Measurements from ENCODE around the gene ADAMTSL1. TPM values are rescaled to one million over a fixed set of nuclear protein-coding genes. Genes with fewer than 3 reads are reported as not detected.

Gene ADAMTSL1
- total RNA-seq, 2 experiments from 2014 or later, result not detected

GRCh38 chr9:18447131-18447530 is 26.8 kb upstream of the ADAMTSL1 start:
- Mint-ChIP-seq H3K9me3 (ENCODE audit: low read depth) (no peaks in the 10 kb centered on the region), H3K4me1 (no peaks in the 10 kb centered on the region), H3K4me3 (no peak overlapping the region), H3K27ac (no peak overlapping the region), H3K36me3 (ENCODE audit: low read depth) (no peaks in the 10 kb centered on the region), H3K27me3 (peaks cover 2% of the 10 kb centered on the region)
- ChIA-PET CTCF (interaction anchor here (0.7 kb wide), 1 partner anchor 1041 kb away, joined by 3 read pairs; no protein-coding TSS in a partner anchor), POLR2A (no interaction called here)
- intact Hi-C loops (cut with DNase I, micrococcal nuclease), result no loop called here
- DNase-seq (no peak), ATAC-seq (no peak)

GRCh38 chr9:18447541-18447940 is 26.4 kb upstream of the ADAMTSL1 start:
- no peak for ATAC-seq
- intact Hi-C loops (cut with DNase I, micrococcal nuclease), result no loop called here

GRCh38 chr9:18448101-18448500 is 25.9 kb upstream of the ADAMTSL1 start:
- ATAC-seq (no peak), DNase-seq (no peak)
- Mint-ChIP-seq H3K9me3 (ENCODE audit: low read depth) (no peaks in the 10 kb centered on the region), H3K4me3 (no peak overlapping the region), H3K4me1 (no peaks in the 10 kb centered on the region), H3K27me3 (peaks cover 2% of the 10 kb centered on the region), H3K27ac (no peak overlapping the region), H3K36me3 (ENCODE audit: low read depth) (no peaks in the 10 kb centered on the region)
- POLR2A ChIA-PET, result interaction anchor here (0.7 kb wide), 1 partner anchor 8 kb away, joined by 3 read pairs; no protein-coding TSS in a partner anchor
- intact Hi-C loops (cut with DNase I, micrococcal nuclease), result no loop called here
- CTCF ChIA-PET, result interaction anchor here (0.7 kb wide), 2 partner anchors 9 to 1040 kb away, joined by 3 read pairs; no protein-coding TSS in a partner anchor

More at GRCh38 chr9:18447541-18447940, 26.4 kb upstream of the ADAMTSL1 start:
- H3K4me3 Mint-ChIP-seq, result no peak overlapping the region
- ChIA-PET POLR2A (no interaction called here), CTCF (interaction anchor here (0.7 kb wide), 1 partner anchor 1040 kb away, joined by 3 read pairs; no protein-coding TSS in a partner anchor)
- H3K36me3 Mint-ChIP-seq (ENCODE audit: low read depth), result no peaks in the 10 kb centered on the region
- no peaks in the 10 kb centered on the region for H3K9me3 Mint-ChIP-seq (ENCODE audit: low read depth)
- H3K27me3 Mint-ChIP-seq, result peaks cover 2% of the 10 kb centered on the region
- no peak for DNase-seq
- no peaks in the 10 kb centered on the region for H3K4me1 Mint-ChIP-seq
- H3K27ac Mint-ChIP-seq, result no peak overlapping the region

GRCh38 chr9:18451406-18451805 is 22.5 kb upstream of the ADAMTSL1 start:
- Mint-ChIP-seq H3K27ac (no peak overlapping the region), H3K4me3 (no peak overlapping the region), H3K9me3 (ENCODE audit: low read depth) (no peaks in the 10 kb centered on the region), H3K36me3 (ENCODE audit: low read depth) (no peaks in the 10 kb centered on the region), H3K4me1 (no peaks in the 10 kb centered on the region), H3K27me3 (peaks cover 2% of the 10 kb centered on the region)
- ATAC-seq, result no peak
- no peak for DNase-seq
- intact Hi-C loops (cut with DNase I, micrococcal nuclease), result no loop called here
- ChIA-PET CTCF (interaction anchor here (0.9 to 1.1 kb wide), 2 partner anchors 196 to 598 kb away, joined by 3 to 6 read pairs; partner anchors contain the start of gene RRAGA), POLR2A (no interaction called here)

- POLR2A ChIA-PET, result no interaction called here
Measured at GRCh38 chr9:18452276-18452675, 21.7 kb upstream of the ADAMTSL1 start.

GRCh38 chr9:18456624-18457237 is 17.2 kb upstream of the ADAMTSL1 start:
- intact Hi-C loops (cut with DNase I, micrococcal nuclease), result no loop called here
- Mint-ChIP-seq H3K27me3 (peaks cover 2% of the 10 kb centered on the region), H3K36me3 (ENCODE audit: low read depth) (no peaks in the 10 kb centered on the region), H3K4me3 (no peak overlapping the region), H3K9me3 (ENCODE audit: low read depth) (no peaks in the 10 kb centered on the region), H3K4me1 (no peaks in the 10 kb centered on the region), H3K27ac (no peak overlapping the region)
- ChIA-PET POLR2A (interaction anchor here (0.6 kb wide), 1 partner anchor 9 kb away, joined by 3 read pairs; no protein-coding TSS in a partner anchor), CTCF (interaction anchor here (0.9 kb wide), 1 partner anchor 8 kb away, joined by 3 read pairs; no protein-coding TSS in a partner anchor)
- ATAC-seq, result no peak
- DNase-seq, result no peak

More at GRCh38 chr9:18452276-18452675, 21.7 kb upstream of the ADAMTSL1 start:
- DNase-seq (no peak), ATAC-seq (no peak)
- H3K36me3 Mint-ChIP-seq (ENCODE audit: low read depth), result no peaks in the 10 kb centered on the region
- no peak overlapping the region for H3K27ac Mint-ChIP-seq
- peaks cover under 1% of the 10 kb centered on the region for H3K27me3 Mint-ChIP-seq
- no peaks in the 10 kb centered on the region for H3K9me3 Mint-ChIP-seq (ENCODE audit: low read depth)
- intact Hi-C loops (cut with DNase I, micrococcal nuclease), result no loop called here
- H3K4me3 Mint-ChIP-seq, result no peak overlapping the region
- CTCF ChIA-PET, result interaction anchor here (0.5 to 1.1 kb wide), 3 partner anchors 10 to 787 kb away, joined by 3 to 7 read pairs (median 6); no protein-coding TSS in a partner anchor
- H3K4me1 Mint-ChIP-seq, result no peaks in the 10 kb centered on the region

- no peaks in the 10 kb centered on the region for H3K36me3 Mint-ChIP-seq (ENCODE audit: low read depth)
- POLR2A ChIA-PET, result no interaction called here
Measured at GRCh38 chr9:18457510-18457909, 16.4 kb upstream of the ADAMTSL1 start.

GRCh38 chr9:18459962-18460584 is 13.9 kb upstream of the ADAMTSL1 start:
- no peaks in the 10 kb centered on the region for H3K36me3 Mint-ChIP-seq (ENCODE audit: low read depth)
- POLR2A ChIA-PET, result no interaction called here
- DNase-seq (no peak), ATAC-seq (no peak)
- intact Hi-C loops (cut with DNase I, micrococcal nuclease), result no loop called here
- H3K9me3 Mint-ChIP-seq (ENCODE audit: low read depth), result no peaks in the 10 kb centered on the region
- no peak overlapping the region for H3K4me3 Mint-ChIP-seq
- CTCF ChIA-PET, result no interaction called here
- H3K4me1 Mint-ChIP-seq, result no peaks in the 10 kb centered on the region
- H3K27me3 Mint-ChIP-seq, result peaks cover 2% of the 10 kb centered on the region
- H3K27ac Mint-ChIP-seq, result no peak overlapping the region

More at GRCh38 chr9:18457510-18457909, 16.4 kb upstream of the ADAMTSL1 start:
- no peak for DNase-seq
- no peaks in the 10 kb centered on the region for H3K9me3 Mint-ChIP-seq (ENCODE audit: low read depth)
- intact Hi-C loops (cut with DNase I, micrococcal nuclease), result no loop called here
- H3K27ac Mint-ChIP-seq, result no peak overlapping the region
- CTCF ChIA-PET, result interaction anchor here (0.9 kb wide), 1 partner anchor 9 kb away, joined by 3 read pairs; no protein-coding TSS in a partner anchor
- H3K4me3 Mint-ChIP-seq, result no peak overlapping the region
- H3K27me3 Mint-ChIP-seq, result peaks cover 2% of the 10 kb centered on the region
- ATAC-seq, result no peak
- no peaks in the 10 kb centered on the region for H3K4me1 Mint-ChIP-seq

GRCh38 chr9:18461496-18461895 is 12.5 kb upstream of the ADAMTSL1 start:
- no peaks in the 10 kb centered on the region for H3K9me3 Mint-ChIP-seq (ENCODE audit: low read depth)
- POLR2A ChIA-PET, result no interaction called here
- H3K4me3 Mint-ChIP-seq, result no peak overlapping the region
- ATAC-seq (no peak), DNase-seq (no peak)
- H3K4me1 Mint-ChIP-seq, result no peaks in the 10 kb centered on the region
- CTCF ChIA-PET, result no interaction called here
- intact Hi-C loops (cut with DNase I, micrococcal nuclease), result no loop called here
- H3K27me3 Mint-ChIP-seq, result peaks cover 2% of the 10 kb centered on the region
- no peak overlapping the region for H3K27ac Mint-ChIP-seq
- no peaks in the 10 kb centered on the region for H3K36me3 Mint-ChIP-seq (ENCODE audit: low read depth)

GRCh38 chr9:18463991-18464390 is 10.0 kb upstream of the ADAMTSL1 start:
- CTCF ChIA-PET, result interaction anchor here (1.0 kb wide), 1 partner anchor 22 kb away, joined by 3 read pairs; no protein-coding TSS in a partner anchor
- no peak for DNase-seq
- Mint-ChIP-seq H3K36me3 (ENCODE audit: low read depth) (no peaks in the 10 kb centered on the region), H3K27me3 (peaks cover 3% of the 10 kb centered on the region), H3K9me3 (ENCODE audit: low read depth) (no peaks in the 10 kb centered on the region), H3K4me3 (no peak overlapping the region), H3K4me1 (no peaks in the 10 kb centered on the region), H3K27ac (no peak overlapping the region)
- POLR2A ChIA-PET, result no interaction called here
- no peak for ATAC-seq
- intact Hi-C loops (cut with DNase I, micrococcal nuclease), result no loop called here

GRCh38 chr9:18466101-18466500 is 7.9 kb upstream of the ADAMTSL1 start:
- intact Hi-C loops (cut with DNase I, micrococcal nuclease), result no loop called here
- Mint-ChIP-seq H3K27ac (no peak overlapping the region), H3K4me1 (no peaks in the 10 kb centered on the region), H3K27me3 (peaks cover 3% of the 10 kb centered on the region), H3K4me3 (no peak overlapping the region), H3K36me3 (ENCODE audit: low read depth) (no peaks in the 10 kb centered on the region), H3K9me3 (ENCODE audit: low read depth) (no peaks in the 10 kb centered on the region)
- ChIA-PET CTCF (no interaction called here), POLR2A (no interaction called here)
- no peak for ATAC-seq
- DNase-seq, result no peak

GRCh38 chr9:18467696-18468095 is 6.3 kb upstream of the ADAMTSL1 start:
- peaks cover 3% of the 10 kb centered on the region for H3K27me3 Mint-ChIP-seq
- ChIA-PET POLR2A (no interaction called here), CTCF (no interaction called here)
- H3K9me3 Mint-ChIP-seq (ENCODE audit: low read depth), result no peaks in the 10 kb centered on the region
- no peak overlapping the region for H3K4me3 Mint-ChIP-seq
- H3K36me3 Mint-ChIP-seq (ENCODE audit: low read depth), result no peaks in the 10 kb centered on the region
- no peaks in the 10 kb centered on the region for H3K4me1 Mint-ChIP-seq
- DNase-seq, result no peak
- H3K27ac Mint-ChIP-seq, result no peak overlapping the region
- ATAC-seq, result no peak
- intact Hi-C loops (cut with DNase I, micrococcal nuclease), result no loop called here

All from activated CD4-positive, alpha-beta T cell treated with anti-CD3 and anti-CD28 coated beads for 36 hours (primary cell).